Measurements from ENCODE around the gene RSBN1.
"Not testable (repeated sequence)": the region's sequence is repeated elsewhere in the genome, so short reads cannot be mapped to it uniquely, and the experiment has no call there.

The RSBN1 gene

DNA sequence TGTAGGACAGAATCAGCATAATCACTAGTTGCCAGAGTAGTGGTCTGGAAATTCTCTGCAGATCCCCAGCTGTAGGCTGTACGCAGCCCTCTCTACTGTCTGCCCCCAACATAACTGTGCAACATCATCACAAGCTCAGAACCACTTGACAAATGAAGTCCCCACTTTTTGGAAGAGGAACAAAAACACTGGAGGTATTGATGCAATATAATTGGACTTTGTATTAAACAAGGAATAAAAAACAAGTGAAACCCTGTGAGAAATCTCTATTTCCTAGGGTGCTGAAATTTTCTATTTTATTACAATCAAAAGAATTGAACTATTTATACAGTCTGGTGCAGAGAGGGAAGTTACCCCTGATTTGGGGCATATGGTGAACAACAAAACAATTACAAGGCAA lies 68.2 kb downstream of the RSBN1 start:
- no peak for DNase-seq (ENCODE audit: low read depth)

DNA sequence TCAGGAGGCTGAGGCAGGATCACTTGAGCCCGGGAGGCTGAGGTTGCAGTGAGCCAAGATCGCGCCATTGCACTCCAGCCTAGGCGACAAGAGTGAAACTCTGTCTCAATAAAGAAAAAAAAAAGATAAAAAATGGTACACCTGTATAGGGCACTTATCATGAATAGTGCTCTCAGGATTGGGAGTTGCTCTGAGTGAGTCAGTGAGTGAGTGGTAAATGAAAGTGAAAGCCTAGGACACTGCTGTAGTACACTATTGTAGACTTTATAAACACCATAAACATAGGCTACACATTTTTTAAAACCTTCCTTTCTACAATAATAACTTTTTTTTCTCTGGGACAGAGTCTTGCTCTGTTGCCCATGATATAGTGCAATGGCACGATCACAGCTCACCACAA lies 69.8 kb downstream of the RSBN1 start:
- DNase-seq (ENCODE audit: low read depth), result no peak

DNA sequence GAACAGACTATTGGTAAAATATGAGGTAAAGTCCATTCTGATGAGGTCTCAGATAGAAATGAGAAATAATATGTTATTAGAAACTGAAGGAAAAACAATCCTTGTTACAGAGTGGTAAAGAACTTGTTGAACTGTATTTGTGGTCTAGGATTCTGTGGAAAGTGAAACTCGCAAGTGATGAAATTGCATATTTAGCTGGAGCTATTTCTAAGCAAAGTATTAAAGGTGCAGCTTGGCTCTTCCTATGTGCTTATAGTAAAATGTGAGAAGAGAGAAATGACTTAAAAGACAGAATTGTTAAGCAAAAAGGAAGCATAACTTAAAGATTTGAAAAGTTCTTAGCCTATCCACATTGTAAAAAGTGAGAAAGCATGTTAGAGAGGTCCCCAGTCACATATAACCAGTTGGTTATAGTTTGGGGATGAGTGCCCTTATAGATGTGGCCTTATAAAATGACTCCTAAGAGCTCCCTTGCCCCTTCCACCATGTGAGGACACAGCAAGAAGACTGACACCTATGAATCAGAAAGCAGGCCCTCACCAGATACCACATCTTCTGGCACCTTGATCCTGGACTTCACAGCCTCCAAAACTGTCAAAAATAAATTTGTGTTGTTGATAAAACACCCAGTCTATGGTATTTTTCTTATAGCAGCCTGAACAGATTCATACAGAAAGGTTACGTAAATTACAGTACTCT lies 77.8 kb downstream of the RSBN1 start:
- DNase-seq (ENCODE audit: low read depth), result no peak

DNA sequence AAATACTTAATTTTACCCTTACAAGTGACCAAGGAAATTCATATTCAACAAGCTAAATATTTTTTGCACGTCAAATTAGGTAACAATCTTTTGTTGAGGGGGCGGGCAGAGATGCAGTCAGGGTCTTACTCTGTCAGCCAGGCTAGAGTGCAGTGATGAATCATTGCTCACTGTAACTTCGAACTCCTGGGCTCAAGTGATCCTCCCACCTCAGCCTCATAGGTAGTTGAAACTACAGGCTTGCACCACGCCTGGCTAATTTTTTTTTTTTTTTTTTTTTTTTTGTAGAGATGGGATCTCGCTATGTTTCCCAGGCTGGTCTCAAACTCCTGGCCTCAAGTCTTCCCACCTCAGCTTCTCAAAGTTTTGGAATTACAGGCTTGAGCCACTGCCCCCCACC lies 79.5 kb downstream of the RSBN1 start:
- DNase-seq (ENCODE audit: low read depth), result no peak

DNA sequence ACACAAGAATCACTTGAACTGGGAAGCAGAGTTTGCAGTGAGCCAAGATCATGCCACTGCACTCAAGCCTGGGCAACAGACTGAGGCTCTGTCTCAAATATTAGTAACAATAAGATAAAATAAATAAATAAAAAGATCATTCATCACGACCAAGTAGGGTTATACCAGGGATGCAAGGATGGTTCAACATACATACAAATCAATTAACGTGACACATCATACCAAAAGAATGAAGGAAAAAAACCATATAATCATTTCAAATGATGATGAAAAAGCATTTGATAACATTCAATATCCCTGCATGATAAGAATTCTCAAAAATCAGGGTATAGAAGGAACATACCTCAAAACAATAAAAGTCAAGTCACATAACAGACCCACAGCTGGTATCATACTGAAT lies 91.3 kb downstream of the RSBN1 start:
- DNase-seq (ENCODE audit: low read depth), result no peak

DNA sequence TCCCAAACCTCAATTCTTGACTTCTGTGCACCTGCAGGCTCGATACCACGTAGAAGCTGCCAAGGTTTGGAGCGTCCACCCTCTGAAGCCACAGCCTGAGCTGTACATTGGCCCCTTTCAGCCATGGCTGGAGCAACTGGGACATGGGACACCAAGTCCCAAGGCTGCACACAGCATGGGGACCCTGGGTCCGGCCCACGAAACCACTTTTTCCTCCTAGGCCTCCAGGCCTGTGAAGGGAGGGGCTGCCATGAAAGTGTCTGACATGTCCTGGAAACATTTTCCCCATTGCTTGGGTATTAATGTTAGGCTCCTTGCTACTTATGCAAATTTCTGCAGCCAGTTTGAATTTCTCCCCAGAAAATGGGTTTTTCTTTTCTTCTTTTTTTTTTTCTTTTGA lies 93.7 kb downstream of the RSBN1 start:
- DNase-seq (ENCODE audit: low read depth), result not testable (repeated sequence)

DNA sequence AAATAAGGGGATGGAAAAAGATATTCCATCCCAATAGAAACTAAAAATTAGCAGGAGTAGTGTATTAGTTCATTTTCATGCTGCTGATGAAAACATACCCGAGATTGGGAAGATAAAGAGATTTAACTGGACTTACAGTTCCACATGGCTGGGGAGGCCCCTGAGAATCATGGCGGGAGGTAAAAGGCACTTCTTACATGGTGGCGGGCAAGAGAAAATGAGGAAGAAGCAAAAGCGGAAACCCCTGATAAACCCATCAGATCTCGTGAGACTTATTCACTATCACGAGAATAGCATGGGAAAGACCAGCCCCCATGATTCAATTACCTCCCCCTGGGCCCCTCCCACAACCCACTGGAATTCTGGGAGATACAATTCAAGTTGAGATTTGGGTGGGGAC lies 94.8 kb downstream of the RSBN1 start:
- DNase-seq (ENCODE audit: low read depth), result not testable (repeated sequence)

DNA sequence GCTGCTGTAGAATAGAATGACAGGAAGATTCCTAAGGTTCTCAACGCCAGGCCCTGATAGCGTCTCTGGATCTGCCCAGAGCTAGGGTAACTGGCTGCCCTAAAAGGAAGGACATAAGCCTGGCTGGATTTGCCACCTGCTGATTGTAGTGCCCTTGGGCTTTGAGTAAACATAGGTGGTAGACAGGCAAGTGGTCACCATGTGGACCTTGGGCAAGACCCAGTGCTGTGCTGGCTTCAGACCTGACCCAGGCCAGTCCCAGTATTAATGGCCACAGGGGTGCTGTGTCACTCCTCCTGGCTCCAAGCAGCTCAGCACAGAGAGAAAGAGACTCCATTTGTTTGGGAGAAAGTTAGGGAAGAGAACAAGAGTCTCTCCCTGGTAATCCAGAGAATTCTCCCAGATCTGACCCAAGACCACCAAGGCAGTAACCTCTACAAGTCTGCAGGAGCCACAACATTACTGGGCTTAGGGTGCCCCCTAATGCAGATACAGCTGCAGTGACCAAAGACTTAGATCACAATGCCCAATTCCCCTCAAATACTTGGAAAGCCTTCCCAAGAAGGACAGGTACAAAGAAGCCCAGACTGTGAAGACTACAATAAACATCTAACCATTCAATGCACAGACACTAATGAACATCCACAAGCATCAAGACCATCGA lies 97.5 kb downstream of the RSBN1 start:
- DNase-seq (ENCODE audit: low read depth), result no peak

All from stromal cell of bone marrow (primary cell).